H1 (cell line): Measurements from ENCODE around the gene SAMD4A. TPM values are rescaled to one million over a fixed set of nuclear protein-coding genes. Genes with fewer than 3 reads are reported as not detected.

Experiments used
- CTCF ChIA-PET: fragments of 300-600 bp; sonication (Branson Sonifier 250); formaldehyde crosslinking; loops from one replicate; lab custom pipeline; 2021; ENCODE audit not compliant: partially characterized antibody; lab: Charles Lee
- POLR2A ChIA-PET: fragments of 300-600 bp; sonication (Branson Sonifier 250); formaldehyde crosslinking; loops from one replicate; lab custom pipeline; 2021; ENCODE audit warnings: inconsistent platforms; ENCODE audit not compliant: partially characterized antibody; lab: Charles Lee
- DNase-seq, 2 experiments: peaks; one replicate each; pipeline versions ENCODE4 v3.0.0 to v3.0.0-alpha.2; 2010 to 2022; ENCODE audit warnings: low spot score in 2 of 2, low read depth in 1 of 2, mixed read lengths in 1 of 2
- FAIRE-seq: peaks from 2 replicates; lab custom pipeline; 2011; peaks lifted over from hg19 to GRCh38; lab: Jason Lieb, UNC
- H2AFZ ChIP-seq: 2 replicates; pipeline ENCODE4 v1.8.1; 2012; ENCODE audit warnings: low read length, inconsistent platforms
- H2AK5ac ChIP-seq: 2 replicates; pipeline ENCODE4 v1.6.1; 2013; ENCODE audit warnings: low read depth, low read length
- H2BK120ac ChIP-seq: replicated peaks from 2 replicates; pipeline ENCODE3; 2013; ENCODE audit warnings: low read depth, low read length, inconsistent platforms
- H2BK12ac ChIP-seq: 2 replicates; pipeline ENCODE4 v1.6.1; 2013; ENCODE audit warnings: low read depth, low read length
- H2BK15ac ChIP-seq: 2 replicates; pipeline ENCODE4 v1.6.1; 2013; ENCODE audit warnings: low read length
- H2BK20ac ChIP-seq: 2 replicates; pipeline ENCODE4 v1.6.1; 2013; ENCODE audit warnings: low read length
- H2BK5ac ChIP-seq: 2 replicates; pipeline ENCODE4 v1.6.1; 2013; ENCODE audit warnings: low read depth, low read length
- H3K14ac ChIP-seq: 2 replicates; pipeline ENCODE4 v1.6.1; 2013; ENCODE audit warnings: inconsistent platforms; ENCODE audit not compliant: insufficient read length
- H3K18ac ChIP-seq: 2 replicates; pipeline ENCODE4 v1.6.1; 2013; ENCODE audit warnings: low read length; ENCODE audit errors: extremely low read depth
- H3K23ac ChIP-seq: 2 replicates; pipeline ENCODE4 v1.6.1; 2013; ENCODE audit warnings: inconsistent platforms; ENCODE audit not compliant: insufficient read length
- H3K23me2 ChIP-seq: 2 replicates; pipeline ENCODE4 v1.6.1; 2013; ENCODE audit warnings: low read depth, low read length
- H3K27ac ChIP-seq: 2 replicates; pipeline ENCODE4 v1.6.1; 2011; ENCODE audit warnings: low read depth, low read length, inconsistent platforms
- H3K27me3 ChIP-seq, 4 experiments: replicated peaks in 1 of 4; 1 replicate in 1 of 4; 2 replicates in 3 of 4; pipeline versions ENCODE4 v1.6.1 to v1.8.1; 2011 to 2013; ENCODE audit warnings: low read length in 3 of 4, mild to moderate bottlenecking in 3 of 4, inconsistent platforms in 2 of 4, mixed read lengths in 2 of 4, moderate library complexity in 1 of 4; ENCODE audit not compliant: control insufficient read depth in 3 of 4, insufficient read depth in 3 of 4; ENCODE audit errors: extremely low read depth in 1 of 4
- H3K36me3 ChIP-seq, 4 experiments: 2 replicates each; pipeline versions ENCODE4 v1.6.1 to v1.8.1; 2011 to 2013; ENCODE audit warnings: mild to moderate bottlenecking in 4 of 4, low read length in 3 of 4, moderate library complexity in 2 of 4, control low read depth in 1 of 4, inconsistent platforms in 1 of 4; ENCODE audit not compliant: insufficient read depth in 4 of 4, control insufficient read depth in 2 of 4
- H3K4ac ChIP-seq: replicated peaks from 2 replicates; pipeline ENCODE3; 2013; ENCODE audit warnings: low read length, low read depth, mixed read lengths, inconsistent platforms; ENCODE audit not compliant: insufficient read length
- H3K4me1 ChIP-seq, 4 experiments: replicated peaks in 1 of 4; 1 replicate in 1 of 4; 2 replicates in 3 of 4; pipeline versions ENCODE4 v1.6.1 to v1.8.1; 2011 to 2013; ENCODE audit warnings: low read length in 3 of 4, inconsistent platforms in 2 of 4, mixed read lengths in 1 of 4; ENCODE audit not compliant: insufficient read depth in 4 of 4, control insufficient read depth in 3 of 4
- H3K4me2 ChIP-seq, 2 experiments: 2 replicates each; pipeline versions ENCODE4 v1.6.1 to v1.8.1; 2011 to 2013; ENCODE audit warnings: low read depth in 2 of 2, low read length in 2 of 2, control low read depth in 1 of 2, inconsistent platforms in 1 of 2, mild to moderate bottlenecking in 1 of 2; ENCODE audit not compliant: insufficient read depth in 1 of 2
- H3K4me3 ChIP-seq, 4 experiments: fragments of 200-600, 300-600 bp in 1 of 4; sonication (generic), shearing (Covaris generic), sonication (Bioruptor Twin) in 1 of 4; 2 replicates each; pipeline versions ENCODE4 v1.5.1 to v1.8.1; 2011 to 2016; ENCODE audit warnings: low read length in 4 of 4, low read depth in 3 of 4, control low read depth in 2 of 4, inconsistent platforms in 2 of 4, mild to moderate bottlenecking in 2 of 4, mixed read lengths in 1 of 4, moderate library complexity in 1 of 4; ENCODE audit not compliant: insufficient read depth in 2 of 4; ENCODE audit errors: extremely low read depth in 1 of 4
- H3K56ac ChIP-seq: replicated peaks from 2 replicates; pipeline ENCODE3; 2013; ENCODE audit warnings: low read depth, mild to moderate bottlenecking, mixed read lengths, low read length, inconsistent platforms; ENCODE audit not compliant: insufficient read length
- H3K79me1 ChIP-seq: 2 replicates; pipeline ENCODE4 v1.6.1; 2013; ENCODE audit warnings: low read depth, low read length, control low read depth
- H3K79me2 ChIP-seq, 2 experiments: 2 replicates each; pipeline versions ENCODE4 v1.6.1 to v1.8.1; 2012 to 2013; ENCODE audit warnings: low read length in 2 of 2, mild to moderate bottlenecking in 2 of 2, inconsistent platforms in 1 of 2; ENCODE audit not compliant: insufficient read depth in 2 of 2, control insufficient read depth in 1 of 2
- H3K9ac ChIP-seq, 4 experiments: replicated peaks in 1 of 4; 1 replicate in 1 of 4; 2 replicates in 3 of 4; pipeline versions ENCODE4 v1.6.1 to v1.8.1; 2011 to 2013; ENCODE audit warnings: low read depth in 3 of 4, low read length in 3 of 4, control low read depth in 2 of 4, mild to moderate bottlenecking in 2 of 4, moderate library complexity in 2 of 4, inconsistent platforms in 1 of 4; ENCODE audit errors: extremely low read depth in 1 of 4
- H3K9me3 ChIP-seq, 2 experiments: 2 replicates each; pipeline versions ENCODE4 v1.6.1 to v1.8.1; 2012 to 2013; ENCODE audit warnings: mild to moderate bottlenecking in 2 of 2, moderate library complexity in 2 of 2, control low read depth in 1 of 2, inconsistent platforms in 1 of 2, low read depth in 1 of 2, low read length in 1 of 2, mixed read lengths in 1 of 2; ENCODE audit not compliant: insufficient read depth in 2 of 2
- H4K20me1 ChIP-seq, 2 experiments: replicated peaks in 1 of 2; 2 replicates each; pipeline versions ENCODE3 to v1.8.1; 2011 to 2013; ENCODE audit warnings: inconsistent platforms in 2 of 2, low read length in 2 of 2, mild to moderate bottlenecking in 1 of 2; ENCODE audit not compliant: insufficient read depth in 2 of 2, control insufficient read depth in 1 of 2
- H4K5ac ChIP-seq: 2 replicates; pipeline ENCODE4 v1.6.1; 2013; ENCODE audit warnings: low read length, low read depth, mixed read lengths, inconsistent platforms; ENCODE audit not compliant: insufficient read length
- H4K8ac ChIP-seq: 2 replicates; pipeline ENCODE4 v1.8.0; 2013; ENCODE audit warnings: mild to moderate bottlenecking, moderate library complexity, low read length, inconsistent platforms; ENCODE audit not compliant: insufficient read depth; ENCODE audit errors: extremely low read depth
- H4K91ac ChIP-seq: replicated peaks from 2 replicates; pipeline ENCODE3; 2013; ENCODE audit warnings: low read length, mixed read lengths, inconsistent platforms; ENCODE audit not compliant: insufficient read length
- EZH2 ChIP-seq: fragments of 200-600 bp; sonication (generic); IDR thresholded peaks from 2 replicates; pipeline ENCODE4 v1.7.1; 2012; ENCODE audit warnings: low read depth, mild to moderate bottlenecking, moderate library complexity, low read length, inconsistent platforms; ENCODE audit not compliant: severe bottlenecking
- GABPA ChIP-seq: IDR thresholded peaks from 2 replicates; pipeline ENCODE4 v1.6.1; 2011; ENCODE audit warnings: mild to moderate bottlenecking, low read length, moderate library complexity, borderline replicate concordance; ENCODE audit not compliant: insufficient read depth
- JUND ChIP-seq: IDR thresholded peaks from 2 replicates; pipeline ENCODE4 v1.6.1; 2011; ENCODE audit warnings: mild to moderate bottlenecking, improper control_type of control experiment, low read length
- KDM5A ChIP-seq: fragments of 200-600 bp; IDR thresholded peaks from 2 replicates; pipeline ENCODE4 v1.7.1; 2012; ENCODE audit warnings: mild to moderate bottlenecking, low read length, inconsistent platforms, mixed read lengths
- POLR2A ChIP-seq, 2 experiments: IDR thresholded peaks; 1 replicate in 1 of 2; 2 replicates in 1 of 2; pipeline ENCODE4 v1.6.1; 2011; ENCODE audit warnings: low read depth in 2 of 2, low read length in 2 of 2, mild to moderate bottlenecking in 2 of 2; ENCODE audit errors: control extremely low read depth in 1 of 2
- RAD21 ChIP-seq, 2 experiments: IDR thresholded peaks in 1 of 2; conservative IDR thresholded peaks in 1 of 2; 2 replicates each; pipeline ENCODE4 v1.6.1; 2011; ENCODE audit warnings: low read depth in 2 of 2, low read length in 2 of 2, improper control_type of control experiment in 1 of 2, inconsistent platforms in 1 of 2, mild to moderate bottlenecking in 1 of 2, moderate library complexity in 1 of 2
- RXRA ChIP-seq: IDR thresholded peaks from 2 replicates; pipeline ENCODE4 v1.6.1; 2011; ENCODE audit warnings: low read depth, mild to moderate bottlenecking, low read length, moderate library complexity; ENCODE audit not compliant: insufficient read depth
- SAP30 ChIP-seq: fragments of 300-600 bp; sonication (generic); IDR thresholded peaks from 2 replicates; pipeline ENCODE4 v1.7.1; 2012; ENCODE audit warnings: low read length, moderate library complexity, mild to moderate bottlenecking, inconsistent platforms; ENCODE audit not compliant: insufficient read depth, insufficient replicate concordance
- TCF12 ChIP-seq: IDR thresholded peaks from 2 replicates; pipeline ENCODE4 v1.6.1; 2011; ENCODE audit warnings: low read depth, mild to moderate bottlenecking, low read length
- ZNF274 ChIP-seq: IDR thresholded peaks from 2 replicates; pipeline ENCODE4 v1.7.0; 2012; ENCODE audit warnings: low read length, borderline replicate concordance; ENCODE audit errors: extremely low read depth
- WGBS, 2 experiments: shearing (Covaris generic) in 1 of 2; methylation state at CpG; one replicate each; pipeline versions ENCODE4 v1.1.6 to v1.1.7; 2013 to 2015; ENCODE audit warnings: low lambda C conversion rate in 2 of 2, mixed read lengths in 2 of 2, inconsistent platforms in 1 of 2, low coverage in 1 of 2, missing lambda C conversion rate in 1 of 2; ENCODE audit not compliant: insufficient replicate concordance in 2 of 2, insufficient coverage in 1 of 2, insufficient read length in 1 of 2; ENCODE audit errors: extremely low coverage in 1 of 2, missing lambda C conversion rate in 1 of 2; 5-methylcytosine and 5-hydroxymethylcytosine counted together
- polyA plus RNA-seq, 7 experiments: library from polyadenylated mRNA; depleted of rRNA in 3 of 7; stranded (reverse) in 5 of 7; unstranded in 2 of 7; fragments of >200 nt in 5 of 7; fragments of 200-250 nt in 2 of 7; gene quantifications; 1 replicate in 5 of 7; 2 replicates in 1 of 7; 4 replicates in 1 of 7; pipeline versions ENCODE4 v1.2.1 to v1.2.3, GENCODE V29; 2011 to 2013; ENCODE audit warnings: missing spikeins in 2 of 7, mixed read lengths in 2 of 7
- total RNA-seq: library from RNA; stranded (reverse); fragmentation: NEBNext Ultra II Directional; extraction: Animal tissue kit (Norgen Biotek cat#: 25700); gene quantifications from 2 replicates; pipeline ENCODE4 v1.2.1, GENCODE V29; 2021

SAMD4A gene
- total and polyA plus RNA-seq, 2 of the 8 experiments (the other 6 are each of a cell fraction or from before 2014, with no cell fraction given) = 2.4 to 12.3 TPM

GRCh38 chr14:54742492-54743350 is 175.8 kb downstream of the SAMD4A start:
- Histone ChIP-seq H3K23me2 (no peaks in the 10 kb centered on the region), H2BK15ac (no peak overlapping the region), H2BK20ac (no peak overlapping the region), H3K23ac (no peak overlapping the region), H3K27me3 (no peaks in the 10 kb centered on the region), H3K4me1 (no peaks in the 10 kb centered on the region), H2BK120ac (no peak overlapping the region), H3K4me2 (no peak overlapping the region), H4K20me1 (peaks cover 0 to 2% of the 10 kb centered on the region in 2 experiments), H3K79me2 (no peaks in the 10 kb centered on the region), H3K4me3 (no peak overlapping the region), H2BK5ac (no peak overlapping the region), H3K18ac (no peak overlapping the region), H3K27ac (no peak overlapping the region), H3K56ac (no peak overlapping the region), H4K5ac (no peak overlapping the region), H3K4ac (no peak overlapping the region), H3K9ac (no peak overlapping the region), H2BK12ac (no peak overlapping the region), H2AFZ (no peak overlapping the region), H4K91ac (no peak overlapping the region), H4K8ac (no peak overlapping the region), H3K79me1 (no peaks in the 10 kb centered on the region; the same call in 1 of the 2 replicates), H2AK5ac (no peak overlapping the region), H3K36me3 (no peaks in the 10 kb centered on the region), H3K9me3 (no peaks in the 10 kb centered on the region), H3K14ac (no peak overlapping the region)
- POLR2A ChIA-PET = no interaction called here
- WGBS, 2 experiments = 91% methylated on average over 5 of the region's 5 CpGs; no CpG with 5 or more reads in 1 of the 2 experiments
- no peak for FAIRE-seq
- TF ChIP-seq RXRA = no peak
- no peak for TF ChIP-seq TCF12
- TF ChIP-seq GABPA = no peak
- TF ChIP-seq ZNF274 = no peak
- TF ChIP-seq EZH2 = no peak
- TF ChIP-seq POLR2A (IDR thresholded peaks at IDR 0.05; ENCODE audit: control extremely low read depth in 1 of 2, low read depth in 2 of 2, low read length in 2 of 2) = no peak
- no peak for TF ChIP-seq KDM5A
- TF ChIP-seq RAD21 (IDR thresholded peaks at IDR 0.05 in 1 of 2, conservative IDR thresholded peaks at IDR 0.05 in 1 of 2; ENCODE audit: low read depth in 2 of 2, low read length in 2 of 2) = no peak
- no peak for TF ChIP-seq SAP30
- no peak for TF ChIP-seq JUND
- CTCF ChIA-PET = interaction anchor here (0.6 to 1.8 kb wide), 4 partner anchors 8 to 146 kb away, joined by 3 to 5 read pairs (median 4); no protein-coding TSS in a partner anchor
- DNase-seq = no peak
